Esophagus squamous epithelium (tissue), 5 donors: ENCODE measurements around the gene KIAA0753. TPM values are rescaled to one million over a fixed set of nuclear protein-coding genes. Genes with fewer than 3 reads are reported as not detected.
A peak's percentile ranks its signal among the peaks of the same experiment; 100 is the strongest.

Source experiments
- DNase-seq: peaks from one replicate; lab custom pipeline; 2025; lab: John Stamatoyannopoulos, UW
- H3K27ac ChIP-seq, 4 donors: fragments of 200-600 bp; sonication (generic); one replicate each; pipeline ENCODE4 v1.5.1; 2016 to 2019; ENCODE audit warnings: mild to moderate bottlenecking in 1 of 4
- H3K27me3 ChIP-seq, 4 donors: fragments of 200-600 bp; sonication (generic); 1 replicate in 3 of 4; 2 replicates in 1 of 4; pipeline versions ENCODE4 v1.5.1 to v1.6.0; 2017 to 2021; ENCODE audit warnings: antibody characterized with exemption in 1 of 4
- H3K36me3 ChIP-seq, 3 donors: fragments of 200-600 bp; sonication (generic); one replicate each; pipeline ENCODE4 v1.5.1; 2016 to 2019
- H3K4me1 ChIP-seq, 3 donors: fragments of 200-600 bp; sonication (generic); one replicate each; pipeline ENCODE4 v1.5.1; 2017 to 2019
- H3K4me3 ChIP-seq, 4 donors: fragments of 200-600 bp; sonication (generic); 1 replicate in 3 of 4; 2 replicates in 1 of 4; pipeline ENCODE4 v1.5.1; 2016 to 2019; ENCODE audit warnings: mild to moderate bottlenecking in 2 of 4, moderate library complexity in 1 of 4
- H3K9me3 ChIP-seq, 3 donors: fragments of 200-600 bp; sonication (generic); one replicate each; pipeline ENCODE4 v1.5.1; 2016 to 2019
- CTCF ChIP-seq, 6 experiments: fragments of 450-650 bp in 4 of 6; fragments of 200-600 bp in 2 of 6; sonication (generic) in 2 of 6; IDR thresholded peaks; one replicate each; pipeline ENCODE4 v1.5.1; 2016 to 2019; ENCODE audit warnings: antibody characterized with exemption in 6 of 6, mild to moderate bottlenecking in 4 of 6, moderate library complexity in 4 of 6
- POLR2A ChIP-seq, 4 donors: fragments of 450-650 bp; IDR thresholded peaks; one replicate each; pipeline ENCODE4 v1.6.1; 2017; ENCODE audit warnings: antibody characterized with exemption in 4 of 4, mild to moderate bottlenecking in 4 of 4, moderate library complexity in 3 of 4
- WGBS, 2 donors: methylation state at CpG; one replicate each; pipeline ENCODE4 v1.1.5; 2018; 5-methylcytosine and 5-hydroxymethylcytosine counted together
- intact Hi-C: fragments of 100-400 bp; cut with DNase I; formaldehyde crosslinking; loops from one replicate; pipeline ENCODE4 v1.15.0; 2022
- total RNA-seq, 4 donors: library from RNA; depleted of rRNA; stranded (reverse); fragments of >200 nt; gene quantifications; one replicate each; pipeline ENCODE4 v1.1.0, GENCODE V29; 2016
- donor health status: DM: yes; HTN: yes; CAD: no.

Gene KIAA0753
- total RNA-seq, 4 donors from 2014 or later, result 8.1 to 17.4 (median 11.4) TPM

GRCh38 chr17:6561446-6561845 lies 79.1 kb downstream of the KIAA0753 start:
- TF ChIP-seq CTCF (IDR thresholded peaks at IDR 0.05) (no peak), POLR2A (IDR thresholded peaks at IDR 0.05) (no peak)
- H3K4me3 ChIP-seq, result no peak overlapping the region
- no peaks in the 10 kb centered on the region for H3K36me3 ChIP-seq
- H3K9me3 ChIP-seq, result no peaks in the 10 kb centered on the region
- DNase-seq, result no peak
- peaks cover 0 to 35% (median 6%) of the 10 kb centered on the region in 3 donors for H3K4me1 ChIP-seq
- H3K27me3 ChIP-seq, result peaks cover 0 to 7% (median 0%) of the 10 kb centered on the region in 4 donors
- H3K27ac ChIP-seq, result no peak overlapping the region
- intact Hi-C loops, result no loop called here

GRCh38 chr17:6560496-6560895 lies 80.0 kb downstream of the KIAA0753 start:
- WGBS, 2 donors, result 79 to 80% methylated on average over 3 of the region's 3 CpGs
- Histone ChIP-seq H3K9me3 (no peaks in the 10 kb centered on the region), H3K27ac (no peak overlapping the region), H3K27me3 (peaks cover 0 to 16% (median 0%) of the 10 kb centered on the region in 4 donors), H3K4me1 (peaks cover 5 to 36% (median 10%) of the 10 kb centered on the region in 3 donors), H3K4me3 (no peak overlapping the region), H3K36me3 (no peaks in the 10 kb centered on the region)
- intact Hi-C loops, result no loop called here
- no peak for DNase-seq
- TF ChIP-seq POLR2A (IDR thresholded peaks at IDR 0.05) (no peak), CTCF (IDR thresholded peaks at IDR 0.05) (no peak)

GRCh38 chr17:6559753-6560215 lies 80.7 kb downstream of the KIAA0753 start:
- peaks cover 12 to 43% (median 17%) of the 10 kb centered on the region in 3 donors for H3K4me1 ChIP-seq
- DNase-seq, result no peak

GRCh38 chr17:6558932-6559752 lies 81.4 kb downstream of the KIAA0753 start:
- Histone ChIP-seq H3K9me3 (no peaks in the 10 kb centered on the region), H3K36me3 (no peaks in the 10 kb centered on the region), H3K27ac (peak overlapping the region in 2 of 4 donors; percentile 5 to 43), H3K4me3 (no peak overlapping the region), H3K27me3 (peaks cover 0 to 28% (median 0%) of the 10 kb centered on the region in 4 donors), H3K4me1 (peaks cover 17 to 50% (median 21%) of the 10 kb centered on the region in 3 donors)
- no peak for DNase-seq
- intact Hi-C loops, result loop anchor here (10.0 kb wide), 1 partner anchor 86 kb away; the partner anchor contains the start of genes KIAA0753 and TXNDC17
- TF ChIP-seq CTCF (IDR thresholded peaks at IDR 0.05) (no peak), POLR2A (IDR thresholded peaks at IDR 0.05) (no peak)
- WGBS, 2 donors, result 29 to 76% methylated on average over 5 to 7 of the region's 11 CpGs

More at GRCh38 chr17:6559753-6560215, 80.7 kb downstream of the KIAA0753 start:
- no peak overlapping the region for H3K27ac ChIP-seq
- no peak overlapping the region for H3K4me3 ChIP-seq
- 92 to 94% methylated on average over 3 to 5 of the region's 5 CpGs for WGBS, 2 donors
- intact Hi-C loops, result loop anchor here (10.0 kb wide), 1 partner anchor 85 kb away; the partner anchor contains the start of genes KIAA0753 and TXNDC17
- TF ChIP-seq POLR2A (IDR thresholded peaks at IDR 0.05) (no peak), CTCF (IDR thresholded peaks at IDR 0.05) (no peak)
- H3K9me3 ChIP-seq, result no peaks in the 10 kb centered on the region
- H3K36me3 ChIP-seq, result no peaks in the 10 kb centered on the region
- peaks cover 0 to 23% (median 0%) of the 10 kb centered on the region in 4 donors for H3K27me3 ChIP-seq

- intact Hi-C loops, result loop anchor here (10.0 kb wide), 1 partner anchor 87 kb away; the partner anchor contains the start of genes KIAA0753 and TXNDC17
- no peaks in the 10 kb centered on the region for H3K36me3 ChIP-seq
- DNase-seq, result no peak
- H3K4me3 ChIP-seq, result no peak overlapping the region
- peak overlapping the region in 3 of 4 donors; percentile 7 to 96 (median 43) for H3K27ac ChIP-seq
- 60 to 90% methylated on average over 2 to 3 of the region's 6 CpGs for WGBS, 2 donors
- peaks cover 21 to 58% (median 28%) of the 10 kb centered on the region in 3 donors for H3K4me1 ChIP-seq
- no peaks in the 10 kb centered on the region for H3K9me3 ChIP-seq
- H3K27me3 ChIP-seq, result peaks cover 0 to 28% (median 0%) of the 10 kb centered on the region in 4 donors
- TF ChIP-seq CTCF (IDR thresholded peaks at IDR 0.05) (no peak), POLR2A (IDR thresholded peaks at IDR 0.05) (no peak)
Measured at GRCh38 chr17:6558276-6558675, 82.2 kb downstream of the KIAA0753 start.
